IPS-18a (cell line): ENCODE measurements around the gene LRRN2.
A peak's percentile ranks its signal among the peaks of the same experiment; 100 is the strongest.

Source experiments
- H3K27ac ChIP-seq: one replicate; pipeline ENCODE4 v1.5.1; 2013; ENCODE audit warnings: low read length
- H3K27me3 ChIP-seq: one replicate; pipeline ENCODE4 v1.6.1; 2013; ENCODE audit warnings: mild to moderate bottlenecking, low read length; ENCODE audit not compliant: control insufficient read depth, insufficient read depth
- H3K36me3 ChIP-seq: one replicate; pipeline ENCODE4 v1.6.1; 2013; ENCODE audit warnings: low read depth, low read length; ENCODE audit not compliant: control insufficient read depth
- H3K4me1 ChIP-seq: one replicate; pipeline ENCODE4 v1.6.1; 2013; ENCODE audit warnings: low read depth, low read length; ENCODE audit not compliant: control insufficient read depth
- H3K4me3 ChIP-seq: one replicate; pipeline ENCODE4 v1.5.1; 2013; ENCODE audit warnings: low read length
- H3K9ac ChIP-seq: one replicate; pipeline ENCODE4 v1.6.1; 2013; ENCODE audit warnings: mild to moderate bottlenecking, low read length, moderate library complexity
- H3K9me3 ChIP-seq: one replicate; pipeline ENCODE4 v1.6.1; 2013; ENCODE audit warnings: low read depth, low read length; ENCODE audit not compliant: control insufficient read depth

Gene LRRN2

GRCh38 chr1:204684571-204685235 is 835 bp downstream of the LRRN2 start:
- Histone ChIP-seq H3K9me3 (no peaks in the 10 kb centered on the region), H3K4me1 (peaks cover 13% of the 10 kb centered on the region), H3K27ac (no peak overlapping the region), H3K9ac (peak overlapping the region; percentile 16), H3K4me3 (peak overlapping the region; percentile 66), H3K36me3 (no peaks in the 10 kb centered on the region), H3K27me3 (peaks cover 65% of the 10 kb centered on the region)

- Histone ChIP-seq H3K9me3 (no peaks in the 10 kb centered on the region), H3K27me3 (peaks cover 65% of the 10 kb centered on the region), H3K27ac (no peak overlapping the region), H3K36me3 (no peaks in the 10 kb centered on the region), H3K4me3 (peak overlapping the region; percentile 66), H3K9ac (no peak overlapping the region), H3K4me1 (peaks cover 13% of the 10 kb centered on the region)
These were observed 1.4 kb downstream of the LRRN2 start for GRCh38 chr1:204684206-204684570.

- Histone ChIP-seq H3K27me3 (peaks cover 64% of the 10 kb centered on the region), H3K4me3 (peak overlapping the region; percentile 66)
These were observed 2.0 kb downstream of the LRRN2 start for GRCh38 chr1:204683284-204684205.

GRCh38 chr1:204680461-204680860 is 5.1 kb downstream of the LRRN2 start:
- no peak overlapping the region for H3K27ac ChIP-seq
- no peak overlapping the region for H3K4me3 ChIP-seq
- peaks cover 7% of the 10 kb centered on the region for H3K4me1 ChIP-seq
- H3K9me3 ChIP-seq: no peaks in the 10 kb centered on the region
- H3K36me3 ChIP-seq: no peaks in the 10 kb centered on the region
- H3K9ac ChIP-seq: no peak overlapping the region
- H3K27me3 ChIP-seq: peaks cover 33% of the 10 kb centered on the region

More at GRCh38 chr1:204683284-204684205, 2.0 kb downstream of the LRRN2 start:
- H3K4me1 ChIP-seq: peaks cover 13% of the 10 kb centered on the region
- H3K9me3 ChIP-seq: no peaks in the 10 kb centered on the region
- no peak overlapping the region for H3K9ac ChIP-seq
- H3K27ac ChIP-seq: no peak overlapping the region
- no peaks in the 10 kb centered on the region for H3K36me3 ChIP-seq

- Histone ChIP-seq H3K27me3 (peaks cover 32% of the 10 kb centered on the region), H3K36me3 (no peaks in the 10 kb centered on the region), H3K4me1 (peaks cover 7% of the 10 kb centered on the region), H3K27ac (no peak overlapping the region), H3K4me3 (no peak overlapping the region), H3K9me3 (no peaks in the 10 kb centered on the region), H3K9ac (no peak overlapping the region)
These were observed 5.5 kb downstream of the LRRN2 start for GRCh38 chr1:204680051-204680450.

GRCh38 chr1:204678721-204679475 is 6.6 kb downstream of the LRRN2 start:
- no peak overlapping the region for H3K9ac ChIP-seq
- no peak overlapping the region for H3K4me3 ChIP-seq
- no peaks in the 10 kb centered on the region for H3K9me3 ChIP-seq
- H3K27me3 ChIP-seq: peaks cover 21% of the 10 kb centered on the region
- peaks cover 8% of the 10 kb centered on the region for H3K4me1 ChIP-seq
- no peak overlapping the region for H3K27ac ChIP-seq
- no peaks in the 10 kb centered on the region for H3K36me3 ChIP-seq

- H3K27ac ChIP-seq: no peak overlapping the region
- peaks cover 11% of the 10 kb centered on the region for H3K27me3 ChIP-seq
- H3K4me3 ChIP-seq: no peak overlapping the region
- peaks cover 4% of the 10 kb centered on the region for H3K4me1 ChIP-seq
- H3K9ac ChIP-seq: no peak overlapping the region
- H3K9me3 ChIP-seq: no peaks in the 10 kb centered on the region
- H3K36me3 ChIP-seq: no peaks in the 10 kb centered on the region
These were observed 7.7 kb downstream of the LRRN2 start for GRCh38 chr1:204677864-204678263.

GRCh38 chr1:204676043-204676442 is 9.5 kb downstream of the LRRN2 start:
- H3K4me3 ChIP-seq: no peak overlapping the region
- H3K4me1 ChIP-seq: peaks cover 4% of the 10 kb centered on the region
- H3K27ac ChIP-seq: no peak overlapping the region
- no peak overlapping the region for H3K9ac ChIP-seq
- H3K36me3 ChIP-seq: no peaks in the 10 kb centered on the region
- no peaks in the 10 kb centered on the region for H3K9me3 ChIP-seq
- no peaks in the 10 kb centered on the region for H3K27me3 ChIP-seq

GRCh38 chr1:204673909-204674649 is 11.5 kb downstream of the LRRN2 start:
- Histone ChIP-seq H3K4me3 (no peak overlapping the region), H3K27me3 (no peaks in the 10 kb centered on the region), H3K9ac (no peak overlapping the region), H3K9me3 (no peaks in the 10 kb centered on the region), H3K27ac (no peak overlapping the region), H3K4me1 (peaks cover 4% of the 10 kb centered on the region), H3K36me3 (no peaks in the 10 kb centered on the region)

- Histone ChIP-seq H3K4me3 (no peak overlapping the region), H3K27ac (no peak overlapping the region), H3K9me3 (no peaks in the 10 kb centered on the region), H3K27me3 (no peaks in the 10 kb centered on the region), H3K36me3 (no peaks in the 10 kb centered on the region), H3K4me1 (peaks cover 4% of the 10 kb centered on the region), H3K9ac (no peak overlapping the region)
These were observed 12.3 kb downstream of the LRRN2 start for GRCh38 chr1:204673209-204673608.
